Pulmonary artery endothelial cell (primary cell): ENCODE data around the gene CNOT4. TPM values are rescaled to one million over a fixed set of nuclear protein-coding genes. Genes with fewer than 3 reads are reported as not detected.
A peak's percentile ranks its signal among the peaks of the same experiment; 100 is the strongest.

Source experiments
- DNase-seq: peaks from one replicate; pipeline ENCODE4 v3.0.0-alpha.2; 2011; ENCODE audit warnings: low read depth, low spot score
- total RNA-seq: library from RNA; depleted of rRNA; stranded (reverse); fragments of >200 nt; gene quantifications from 2 replicates; pipeline ENCODE4 v1.2.3, GENCODE V29; 2014

Gene CNOT4
- total RNA-seq, 1 donor from 2014 or later: 9.6 TPM

DNA sequence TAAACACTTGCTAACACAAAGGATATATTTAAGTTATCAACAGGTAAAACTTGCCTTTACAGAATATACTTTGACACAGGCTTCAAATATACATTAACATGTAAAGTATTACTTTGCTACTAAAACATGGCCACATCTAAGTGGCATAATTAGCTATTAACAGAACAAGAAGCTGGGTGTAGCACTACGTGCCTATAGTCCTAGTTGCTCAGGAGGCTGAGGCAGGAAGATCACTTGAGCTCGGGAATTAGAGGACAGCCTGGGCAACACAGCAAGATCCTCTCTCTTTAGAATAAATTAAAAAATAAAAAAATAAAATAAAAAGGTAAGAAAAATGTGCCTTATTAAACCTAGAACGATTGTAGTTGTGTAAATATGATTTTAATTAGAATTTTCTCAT lies 106.6 kb downstream of the CNOT4 start:
- no peak for DNase-seq

DNA sequence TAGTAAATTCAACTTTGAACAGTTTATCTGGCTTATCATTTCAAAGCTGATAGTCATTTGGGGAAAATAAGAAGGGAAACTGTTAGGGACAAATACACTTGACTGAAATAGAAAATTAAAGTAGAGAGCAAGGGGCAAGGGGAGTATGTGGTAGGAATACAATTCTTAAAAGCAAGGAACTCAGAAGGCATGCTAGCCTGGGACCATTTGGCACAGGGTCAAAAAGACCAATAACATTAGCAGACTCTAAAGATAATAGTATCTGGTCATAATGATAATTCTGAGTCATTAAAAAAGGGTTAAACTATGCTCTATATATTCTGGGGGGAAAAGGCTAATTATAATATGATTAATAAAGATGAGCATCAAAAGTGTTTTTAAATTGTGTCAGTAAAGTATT lies 112.2 kb downstream of the CNOT4 start:
- no peak for DNase-seq

DNA sequence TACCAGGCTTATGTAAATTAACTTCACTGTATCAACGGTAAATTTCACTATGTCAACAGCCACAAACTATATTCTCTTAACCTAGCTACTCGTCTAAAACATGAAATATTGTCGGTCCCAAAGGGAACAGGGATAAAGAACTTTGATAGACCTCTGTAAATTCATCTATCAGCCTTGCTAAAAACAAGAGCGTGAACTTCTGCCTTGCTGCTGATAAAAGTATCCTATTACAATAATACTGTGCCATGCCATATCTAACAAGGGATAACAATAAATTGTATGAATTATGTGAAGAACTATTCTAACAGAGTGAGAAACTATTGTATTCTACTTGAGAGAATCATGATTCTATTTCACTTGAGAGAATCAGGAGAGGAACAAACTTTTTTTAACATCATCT lies 117.2 kb downstream of the CNOT4 start:
- DNase-seq: no peak

DNA sequence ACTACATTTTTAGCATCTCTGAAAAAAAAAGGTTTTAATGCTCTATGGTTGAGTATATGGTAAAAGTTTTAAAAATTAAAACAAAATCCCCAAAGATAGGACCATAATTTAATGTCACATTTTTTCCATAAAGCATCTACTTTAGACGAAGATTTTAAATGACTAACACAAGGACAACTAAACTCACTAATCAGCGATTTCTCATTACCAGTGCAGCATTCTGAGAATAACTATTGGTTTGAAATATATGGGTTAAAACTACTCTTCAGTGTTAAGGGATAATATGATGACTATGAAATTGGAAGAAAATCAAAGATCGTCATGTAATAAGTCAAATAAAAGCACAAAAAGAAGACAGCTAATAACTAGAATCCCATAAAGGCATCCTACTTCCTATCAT lies 118.4 kb downstream of the CNOT4 start:
- DNase-seq: no peak

DNA sequence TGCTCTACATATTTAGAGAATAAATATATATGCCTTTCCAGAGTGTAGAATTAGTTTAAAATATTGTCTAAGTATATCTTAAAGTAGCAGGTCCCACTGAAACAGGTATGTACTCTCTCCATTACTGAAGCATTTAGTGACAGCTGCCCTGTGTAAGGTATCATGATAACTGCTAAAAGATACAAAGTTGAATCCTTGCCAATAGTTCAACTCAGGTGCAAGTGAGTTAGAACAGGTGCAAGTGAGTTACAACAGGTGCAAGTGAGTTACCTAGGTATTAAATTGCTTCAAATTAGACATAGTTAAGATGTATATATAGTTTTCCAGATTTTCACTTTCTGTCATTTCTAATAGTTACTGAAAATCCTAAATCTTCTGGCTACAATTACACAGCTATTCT lies 119.1 kb downstream of the CNOT4 start:
- no peak for DNase-seq

- peak; percentile 13 for DNase-seq
Measured at GRCh38 chr7:135389971-135390370, 119.9 kb downstream of the CNOT4 start.

- no peak for DNase-seq
Measured at GRCh38 chr7:135388616-135389015, 121.3 kb downstream of the CNOT4 start.

DNA sequence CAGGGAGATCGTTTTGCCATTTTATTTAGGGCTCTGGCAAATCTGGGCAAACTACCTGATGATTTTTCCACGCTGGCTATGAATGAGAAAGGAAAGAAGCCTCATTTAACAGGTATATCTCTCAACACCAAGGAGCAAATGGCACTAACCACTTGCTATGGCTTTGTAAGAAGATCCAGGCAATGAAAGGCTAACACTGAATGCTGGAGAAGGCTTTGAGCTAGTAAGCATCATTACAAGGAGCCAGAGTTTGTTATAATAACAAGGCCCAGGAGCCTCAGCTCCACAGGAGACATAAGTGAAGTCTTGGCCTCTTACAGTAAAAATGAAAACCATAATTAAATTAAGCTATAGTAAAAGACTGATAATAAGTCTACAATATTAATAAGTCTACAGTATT lies 123.1 kb downstream of the CNOT4 start:
- DNase-seq: no peak

- DNase-seq: no peak
Measured at GRCh38 chr7:135386181-135386580, 123.7 kb downstream of the CNOT4 start.

GRCh38 chr7:135385209-135385608 lies 124.7 kb downstream of the CNOT4 start:
- DNase-seq: no peak

- no peak for DNase-seq
Measured at GRCh38 chr7:135383525-135384175, 126.3 kb downstream of the CNOT4 start.

- DNase-seq: no peak
Measured at GRCh38 chr7:135382173-135382572, 127.7 kb downstream of the CNOT4 start.

- no peak for DNase-seq
Measured at GRCh38 chr7:135381369-135381768, 128.5 kb downstream of the CNOT4 start.

GRCh38 chr7:135380351-135380750 lies 129.6 kb downstream of the CNOT4 start:
- DNase-seq: no peak

- DNase-seq: no peak
Measured at GRCh38 chr7:135377171-135377570, 132.7 kb downstream of the CNOT4 start.

GRCh38 chr7:135375908-135376699 lies 133.8 kb downstream of the CNOT4 start:
- DNase-seq: no peak

- no peak for DNase-seq
Measured at GRCh38 chr7:135374736-135375135, 135.2 kb downstream of the CNOT4 start.

DNA sequence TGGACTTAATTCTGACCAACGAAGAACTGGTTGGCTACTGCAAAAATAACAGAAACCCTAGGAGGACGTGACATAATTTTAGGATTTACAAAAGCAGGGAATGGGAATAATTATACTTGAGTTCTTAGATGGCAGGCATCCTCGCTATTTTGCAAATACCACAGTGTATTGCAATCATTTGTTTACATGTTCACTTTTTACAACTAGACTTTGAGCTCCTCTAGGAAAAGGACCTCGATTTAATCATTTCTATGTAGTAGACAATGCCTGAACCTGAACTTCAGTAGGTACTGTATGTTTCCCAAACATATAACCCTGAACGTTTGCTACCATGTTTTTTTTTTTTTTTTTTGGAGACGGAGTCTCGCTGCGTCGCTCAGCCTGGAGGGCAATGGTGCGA lies 137.7 kb downstream of the CNOT4 start:
- no peak for DNase-seq

DNA sequence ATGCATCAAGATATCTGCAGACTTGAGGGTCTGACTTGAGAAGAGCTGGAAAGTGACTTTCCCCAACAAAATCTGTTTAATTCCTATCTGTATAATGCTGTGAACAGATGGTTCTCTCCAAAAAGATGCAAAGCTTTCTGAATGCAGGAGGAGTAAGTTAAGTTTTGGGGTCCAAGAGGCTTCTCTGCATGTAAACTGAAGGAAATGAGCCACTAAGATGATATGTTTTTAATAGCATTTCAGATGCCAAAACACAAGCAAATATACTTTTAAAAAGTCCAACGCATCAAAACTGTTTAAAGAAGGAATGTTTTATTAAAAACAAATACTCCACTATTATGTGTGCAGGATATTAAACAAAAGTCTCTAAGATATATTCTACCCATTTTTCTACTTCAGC lies 139.2 kb downstream of the CNOT4 start:
- DNase-seq: no peak

DNA sequence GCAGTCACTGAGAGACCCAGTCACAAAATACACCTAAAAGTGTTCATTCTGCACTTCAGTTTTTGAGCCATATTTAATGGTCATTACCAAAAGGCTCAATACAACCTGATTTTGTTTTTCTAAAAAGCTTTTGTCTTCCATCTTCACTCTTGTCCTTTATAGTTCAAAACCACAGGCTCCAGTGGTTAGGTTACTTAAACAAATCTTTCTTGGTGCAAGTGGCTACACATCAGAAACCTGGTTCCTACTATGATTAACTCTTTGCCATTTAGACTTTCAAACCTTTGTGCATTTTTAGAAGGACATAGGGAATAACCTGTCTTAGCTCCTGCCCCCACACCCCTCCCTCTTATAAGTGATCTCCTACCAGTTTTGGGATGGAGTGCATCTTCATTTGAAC lies 140.5 kb downstream of the CNOT4 start:
- no peak for DNase-seq

- DNase-seq: no peak
Measured at GRCh38 chr7:135368416-135369186, 141.3 kb downstream of the CNOT4 start.

DNA sequence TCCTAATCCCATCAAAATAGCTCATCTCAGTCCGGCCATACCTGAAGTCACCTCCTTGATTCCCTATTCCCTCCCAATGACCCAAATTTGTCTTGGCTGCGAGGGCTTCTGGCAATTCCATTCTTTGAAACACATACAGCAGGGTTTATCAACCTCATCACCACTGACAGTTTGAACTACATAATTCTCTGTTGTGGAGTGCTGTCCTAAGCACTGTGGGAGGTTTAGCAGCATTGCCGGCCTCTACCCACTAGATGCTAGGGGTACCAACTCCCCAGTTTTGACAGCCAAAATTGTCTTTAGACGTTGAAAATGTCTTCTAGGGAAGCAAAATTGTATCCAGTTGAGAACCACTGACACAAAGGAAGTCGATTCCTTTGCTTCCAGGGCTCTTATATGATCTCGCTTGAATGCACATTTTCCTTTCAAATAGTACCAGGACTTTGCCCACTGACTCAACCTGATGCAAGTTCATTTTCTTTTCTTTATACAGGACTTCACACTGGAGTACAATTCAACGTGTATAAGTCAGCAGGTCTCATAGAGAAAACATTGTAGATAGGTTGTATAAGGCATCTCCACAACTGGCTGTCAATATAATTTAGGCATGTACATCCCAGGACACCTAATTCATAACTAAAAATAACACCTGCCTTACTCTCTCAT lies 142.9 kb downstream of the CNOT4 start:
- no peak for DNase-seq
